ENCODE data around the gene IGSF11.

Gene IGSF11

GRCh38 chr3:118974356-118975097, 60.1 kb downstream of the IGSF11 start:
- Histone ChIP-seq H3K4me1 (ENCODE audit: control insufficient read depth, insufficient read depth, low read length) (peaks cover 24% of the 10 kb centered on the region), H3K27ac (ENCODE audit: low read length) (no peak overlapping the region), H3K9ac (ENCODE audit: low read length in 2 of 2) (no peak overlapping the region), H3K4me3 (ENCODE audit: low read length in 2 of 2) (no peak overlapping the region), H3K9me3 (ENCODE audit: control insufficient read depth in 2 of 2, low read length in 2 of 2) (no peaks in the 10 kb centered on the region), H3K36me3 (ENCODE audit: control insufficient read depth in 2 of 2, insufficient read depth in 2 of 2, low read length in 2 of 2) (no peaks in the 10 kb centered on the region), H3K27me3 (ENCODE audit: control insufficient read depth in 1 of 2, insufficient read depth in 2 of 2, low read length in 2 of 2) (no peaks in the 10 kb centered on the region)

DNA sequence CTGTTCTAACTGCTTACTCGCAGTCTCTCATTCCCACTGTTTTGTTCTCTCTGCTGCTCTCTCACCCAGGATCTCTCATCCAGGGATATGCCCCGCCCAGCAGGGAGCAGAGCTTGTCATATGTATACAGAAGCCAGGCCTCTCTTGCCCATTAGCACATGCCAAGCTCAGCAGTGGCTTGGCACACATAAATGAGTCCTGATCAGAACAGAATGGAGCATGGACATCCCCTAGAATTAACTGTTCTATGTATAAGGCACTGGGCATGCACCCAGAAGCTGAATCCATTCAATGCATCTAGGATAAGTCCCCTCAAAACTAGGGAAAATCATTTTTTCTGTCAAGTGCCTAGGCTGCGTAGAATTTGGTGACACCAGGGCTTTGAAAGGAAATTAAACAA, 61.6 kb downstream of the IGSF11 start:
- Histone ChIP-seq H3K27me3 (ENCODE audit: control insufficient read depth in 1 of 2, insufficient read depth in 2 of 2, low read length in 2 of 2) (no peaks in the 10 kb centered on the region), H3K4me3 (ENCODE audit: low read length in 2 of 2) (peak overlapping the region; percentile 17 to 20), H3K36me3 (ENCODE audit: control insufficient read depth in 2 of 2, insufficient read depth in 2 of 2, low read length in 2 of 2) (no peaks in the 10 kb centered on the region), H3K4me1 (ENCODE audit: control insufficient read depth, insufficient read depth, low read length) (peaks cover 32% of the 10 kb centered on the region), H3K27ac (ENCODE audit: low read length) (peak overlapping the region; percentile 56), H3K9me3 (ENCODE audit: control insufficient read depth in 2 of 2, low read length in 2 of 2) (no peaks in the 10 kb centered on the region), H3K9ac (ENCODE audit: low read length in 2 of 2) (peak overlapping the region in 1 of 2 donors; percentile 3)

DNA sequence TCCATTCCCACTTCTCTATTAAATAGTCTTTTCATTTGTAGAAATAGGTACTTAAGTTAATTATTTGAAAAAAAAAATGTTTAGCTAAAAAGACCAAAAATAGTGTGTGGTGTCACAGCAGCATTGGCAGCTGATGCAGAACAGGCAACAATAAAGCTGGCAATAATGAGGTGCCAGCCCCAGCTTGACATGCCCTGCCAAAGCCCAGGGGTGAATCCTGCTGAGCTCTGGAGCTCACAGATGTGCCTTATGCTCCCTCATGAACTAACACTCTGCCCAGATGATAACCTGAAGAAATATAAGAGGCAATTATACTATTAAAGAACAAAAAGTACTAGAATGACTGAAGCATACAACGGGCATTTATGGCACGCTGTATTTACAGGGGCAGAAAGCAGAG, 63.8 kb downstream of the IGSF11 start:
- H3K27me3 ChIP-seq (ENCODE audit: control insufficient read depth in 1 of 2, insufficient read depth in 2 of 2, low read length in 2 of 2) = no peaks in the 10 kb centered on the region
- peak overlapping the region; percentile 26 for H3K27ac ChIP-seq (ENCODE audit: low read length)
- H3K9ac ChIP-seq (ENCODE audit: low read length in 2 of 2) = no peak overlapping the region
- H3K4me1 ChIP-seq (ENCODE audit: control insufficient read depth, insufficient read depth, low read length) = peaks cover 34% of the 10 kb centered on the region
- H3K4me3 ChIP-seq (ENCODE audit: low read length in 2 of 2) = no peak overlapping the region
- no peaks in the 10 kb centered on the region for H3K9me3 ChIP-seq (ENCODE audit: control insufficient read depth in 2 of 2, low read length in 2 of 2)
- H3K36me3 ChIP-seq (ENCODE audit: control insufficient read depth in 2 of 2, insufficient read depth in 2 of 2, low read length in 2 of 2) = no peaks in the 10 kb centered on the region

- no peaks in the 10 kb centered on the region for H3K27me3 ChIP-seq (ENCODE audit: control insufficient read depth in 1 of 2, insufficient read depth in 2 of 2, low read length in 2 of 2)
- H3K9me3 ChIP-seq (ENCODE audit: control insufficient read depth in 2 of 2, low read length in 2 of 2) = no peaks in the 10 kb centered on the region
- no peak overlapping the region for H3K27ac ChIP-seq (ENCODE audit: low read length)
- H3K4me1 ChIP-seq (ENCODE audit: control insufficient read depth, insufficient read depth, low read length) = peaks cover 32% of the 10 kb centered on the region
- H3K9ac ChIP-seq (ENCODE audit: low read length in 2 of 2) = no peak overlapping the region
- no peaks in the 10 kb centered on the region for H3K36me3 ChIP-seq (ENCODE audit: control insufficient read depth in 2 of 2, insufficient read depth in 2 of 2, low read length in 2 of 2)
- no peak overlapping the region for H3K4me3 ChIP-seq (ENCODE audit: low read length in 2 of 2)
Observed at GRCh38 chr3:118968640-118969039, 66.0 kb downstream of the IGSF11 start.

- peaks cover 27% of the 10 kb centered on the region for H3K4me1 ChIP-seq (ENCODE audit: control insufficient read depth, insufficient read depth, low read length)
- H3K27me3 ChIP-seq (ENCODE audit: control insufficient read depth in 1 of 2, insufficient read depth in 2 of 2, low read length in 2 of 2) = no peaks in the 10 kb centered on the region
- no peak overlapping the region for H3K27ac ChIP-seq (ENCODE audit: low read length)
- no peaks in the 10 kb centered on the region for H3K36me3 ChIP-seq (ENCODE audit: control insufficient read depth in 2 of 2, insufficient read depth in 2 of 2, low read length in 2 of 2)
- H3K9ac ChIP-seq (ENCODE audit: low read length in 2 of 2) = no peak overlapping the region
- H3K9me3 ChIP-seq (ENCODE audit: control insufficient read depth in 2 of 2, low read length in 2 of 2) = no peaks in the 10 kb centered on the region
- H3K4me3 ChIP-seq (ENCODE audit: low read length in 2 of 2) = no peak overlapping the region
Observed at GRCh38 chr3:118968111-118968510, 66.5 kb downstream of the IGSF11 start.

- peaks cover 19% of the 10 kb centered on the region for H3K4me1 ChIP-seq (ENCODE audit: control insufficient read depth, insufficient read depth, low read length)
- H3K27me3 ChIP-seq (ENCODE audit: control insufficient read depth in 1 of 2, insufficient read depth in 2 of 2, low read length in 2 of 2) = no peaks in the 10 kb centered on the region
- H3K4me3 ChIP-seq (ENCODE audit: low read length in 2 of 2) = no peak overlapping the region
- no peaks in the 10 kb centered on the region for H3K36me3 ChIP-seq (ENCODE audit: control insufficient read depth in 2 of 2, insufficient read depth in 2 of 2, low read length in 2 of 2)
- H3K9me3 ChIP-seq (ENCODE audit: control insufficient read depth in 2 of 2, low read length in 2 of 2) = no peaks in the 10 kb centered on the region
- H3K27ac ChIP-seq (ENCODE audit: low read length) = no peak overlapping the region
- H3K9ac ChIP-seq (ENCODE audit: low read length in 2 of 2) = no peak overlapping the region
Observed at GRCh38 chr3:118966700-118967099, 67.9 kb downstream of the IGSF11 start.

GRCh38 chr3:118963711-118964110, 70.9 kb downstream of the IGSF11 start:
- no peak overlapping the region for H3K4me3 ChIP-seq (ENCODE audit: low read length in 2 of 2)

DNA sequence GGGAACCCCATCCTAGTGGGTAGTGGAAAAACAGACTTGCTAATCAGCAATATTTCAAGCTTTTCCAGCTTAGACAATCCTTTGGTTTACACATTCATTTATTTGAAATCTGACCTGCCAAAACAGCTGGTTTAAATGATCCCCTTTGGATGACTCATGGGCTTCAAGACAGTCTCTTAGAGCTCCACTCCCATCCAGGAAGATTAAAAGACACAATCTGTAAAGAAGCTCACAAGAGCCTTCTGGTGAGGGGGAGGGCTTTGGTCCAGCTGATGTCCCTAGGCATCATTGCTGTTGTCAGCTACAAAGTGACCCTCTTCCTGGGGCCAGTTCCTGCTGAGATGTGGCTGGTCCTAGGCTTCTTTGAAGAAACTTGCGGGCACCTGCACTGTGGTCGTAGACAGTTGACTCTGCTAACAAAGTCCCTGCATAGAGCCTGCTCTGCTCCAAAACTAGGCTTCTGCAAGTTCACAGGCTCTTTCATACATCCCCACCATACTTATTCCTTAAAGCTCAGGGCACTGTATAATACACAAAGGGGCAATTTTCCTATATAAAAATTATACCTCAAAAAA, 73.7 kb downstream of the IGSF11 start:
- Histone ChIP-seq H3K4me3 (ENCODE audit: low read length in 2 of 2) (no peak overlapping the region), H3K27ac (ENCODE audit: low read length) (no peak overlapping the region), H3K36me3 (ENCODE audit: control insufficient read depth in 2 of 2, insufficient read depth in 2 of 2, low read length in 2 of 2) (no peaks in the 10 kb centered on the region), H3K9ac (ENCODE audit: low read length in 2 of 2) (no peak overlapping the region), H3K27me3 (ENCODE audit: control insufficient read depth in 1 of 2, insufficient read depth in 2 of 2, low read length in 2 of 2) (no peaks in the 10 kb centered on the region), H3K4me1 (ENCODE audit: control insufficient read depth, insufficient read depth, low read length) (no peaks in the 10 kb centered on the region), H3K9me3 (ENCODE audit: control insufficient read depth in 2 of 2, low read length in 2 of 2) (no peaks in the 10 kb centered on the region)

More at GRCh38 chr3:118963711-118964110, 70.9 kb downstream of the IGSF11 start:
- H3K27me3 ChIP-seq (ENCODE audit: control insufficient read depth in 1 of 2, insufficient read depth in 2 of 2, low read length in 2 of 2) = no peaks in the 10 kb centered on the region
- no peaks in the 10 kb centered on the region for H3K36me3 ChIP-seq (ENCODE audit: control insufficient read depth in 2 of 2, insufficient read depth in 2 of 2, low read length in 2 of 2)
- H3K9ac ChIP-seq (ENCODE audit: low read length in 2 of 2) = no peak overlapping the region
- no peaks in the 10 kb centered on the region for H3K9me3 ChIP-seq (ENCODE audit: control insufficient read depth in 2 of 2, low read length in 2 of 2)
- no peak overlapping the region for H3K27ac ChIP-seq (ENCODE audit: low read length)
- H3K4me1 ChIP-seq (ENCODE audit: control insufficient read depth, insufficient read depth, low read length) = peaks cover 6% of the 10 kb centered on the region

DNA sequence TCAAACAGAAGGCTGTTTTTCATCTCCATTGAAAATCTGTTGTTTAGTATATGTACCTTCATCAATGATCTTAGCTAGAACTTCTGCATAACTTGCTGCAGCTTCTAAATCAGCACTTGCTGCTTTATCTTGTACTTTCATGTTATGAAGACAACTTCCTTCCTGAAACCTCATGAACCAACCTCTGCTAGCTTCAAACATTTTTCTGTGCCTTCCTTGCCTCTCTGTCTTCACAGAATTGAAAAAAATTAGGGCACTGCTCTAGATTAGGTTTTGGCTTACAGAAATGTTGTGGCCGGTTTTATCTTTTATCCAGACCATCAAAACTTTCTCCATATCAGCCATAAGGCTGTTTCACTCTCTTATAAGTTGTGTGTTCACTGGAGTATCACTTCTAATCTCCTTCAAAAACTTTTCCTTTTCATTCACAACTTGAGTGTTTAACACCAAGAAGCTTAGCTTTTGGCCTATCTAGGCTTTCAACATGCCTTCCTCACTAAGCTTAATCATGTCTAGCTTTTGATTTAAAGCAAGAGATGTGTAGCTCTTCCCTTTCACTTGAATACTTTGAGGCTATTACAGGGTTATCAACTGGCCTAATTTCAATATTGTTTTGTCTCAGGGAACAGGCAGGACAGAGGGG, 78.6 kb downstream of the IGSF11 start:
- no peaks in the 10 kb centered on the region for H3K36me3 ChIP-seq (ENCODE audit: control insufficient read depth in 2 of 2, insufficient read depth in 2 of 2, low read length in 2 of 2)
- H3K9ac ChIP-seq (ENCODE audit: low read length in 2 of 2) = no peak overlapping the region
- H3K4me1 ChIP-seq (ENCODE audit: control insufficient read depth, insufficient read depth, low read length) = no peaks in the 10 kb centered on the region
- no peak overlapping the region for H3K4me3 ChIP-seq (ENCODE audit: low read length in 2 of 2)
- H3K27ac ChIP-seq (ENCODE audit: low read length) = no peak overlapping the region
- no peaks in the 10 kb centered on the region for H3K9me3 ChIP-seq (ENCODE audit: control insufficient read depth in 2 of 2, low read length in 2 of 2)
- H3K27me3 ChIP-seq (ENCODE audit: control insufficient read depth in 1 of 2, insufficient read depth in 2 of 2, low read length in 2 of 2) = no peaks in the 10 kb centered on the region

DNA sequence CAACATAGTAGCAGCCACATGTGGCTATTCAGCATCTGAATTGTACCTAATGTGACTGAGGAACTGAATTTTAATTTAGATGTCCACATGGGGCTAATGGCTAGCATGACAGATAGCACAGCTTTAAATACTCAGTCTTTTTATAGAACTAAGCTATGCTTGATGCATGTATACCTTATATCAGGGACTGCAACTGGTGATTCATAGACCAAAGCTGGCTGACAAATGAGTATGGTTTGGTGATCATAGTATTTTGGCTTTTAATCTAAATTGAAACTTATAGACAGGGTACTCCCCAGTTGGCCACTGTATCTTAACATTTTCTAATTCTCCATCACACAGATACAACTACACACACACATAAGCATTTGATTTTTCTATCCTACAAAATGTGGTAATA, 83.6 kb downstream of the IGSF11 start:
- Histone ChIP-seq H3K27ac (ENCODE audit: low read length) (no peak overlapping the region), H3K36me3 (ENCODE audit: control insufficient read depth in 2 of 2, insufficient read depth in 2 of 2, low read length in 2 of 2) (no peaks in the 10 kb centered on the region), H3K4me1 (ENCODE audit: control insufficient read depth, insufficient read depth, low read length) (no peaks in the 10 kb centered on the region), H3K9ac (ENCODE audit: low read length in 2 of 2) (no peak overlapping the region), H3K9me3 (ENCODE audit: control insufficient read depth in 2 of 2, low read length in 2 of 2) (no peaks in the 10 kb centered on the region), H3K4me3 (ENCODE audit: low read length in 2 of 2) (no peak overlapping the region), H3K27me3 (ENCODE audit: control insufficient read depth in 1 of 2, insufficient read depth in 2 of 2, low read length in 2 of 2) (no peaks in the 10 kb centered on the region)

All from stomach smooth muscle (tissue), 2 donors.